HG03575 (cell line): Measurements from ENCODE around the gene ATP12A.
A peak's percentile ranks its signal among the peaks of the same experiment; 100 is the strongest.

Source experiments
- ATAC-seq: cut with Tn5 transposase; IDR thresholded peaks from one replicate; pipeline ENCODE4 v1.9.1; 2021; ENCODE audit not compliant: unreplicated experiment, insufficient number of reproducible peaks, low FRiP score; ENCODE audit errors: extremely low read depth

Gene ATP12A

DNA sequence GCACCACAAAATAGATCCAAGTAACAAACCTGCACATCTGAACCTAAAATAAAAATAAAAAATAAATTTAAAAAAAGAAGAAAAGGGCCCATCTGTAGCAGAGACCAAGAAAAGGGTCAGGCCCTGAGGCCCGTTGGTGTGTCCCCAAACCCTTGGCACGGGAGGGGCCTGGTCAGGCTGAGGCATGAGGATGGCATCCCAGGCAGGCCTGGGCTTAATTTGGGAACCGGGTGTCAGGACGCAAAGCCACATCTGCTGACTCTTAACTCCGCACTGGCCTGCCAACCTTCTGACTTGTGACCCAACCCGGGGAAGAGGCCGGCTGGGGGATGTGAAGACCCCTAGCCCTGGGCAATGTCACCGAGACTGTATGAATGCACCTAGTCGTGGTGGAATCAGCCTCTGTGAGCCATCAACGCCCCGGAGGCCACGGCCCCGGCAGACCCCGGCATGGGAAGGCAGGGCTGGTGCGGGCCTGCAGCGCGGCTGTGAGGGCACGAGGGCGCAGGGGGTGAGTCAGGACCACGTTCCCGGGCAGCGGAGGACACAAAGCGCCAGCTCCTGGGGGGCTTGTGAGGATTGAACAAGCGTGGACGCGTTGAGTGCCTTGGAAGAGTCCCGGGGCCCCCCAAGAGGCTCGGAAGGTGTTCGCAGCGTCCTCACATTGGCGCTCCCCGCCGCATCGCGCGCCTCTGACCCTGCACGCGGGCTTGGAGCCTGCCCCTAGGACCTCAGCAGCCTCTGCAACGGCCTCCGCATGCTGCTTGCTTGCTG lies 38.2 kb downstream of the ATP12A start:
- no peak for ATAC-seq

DNA sequence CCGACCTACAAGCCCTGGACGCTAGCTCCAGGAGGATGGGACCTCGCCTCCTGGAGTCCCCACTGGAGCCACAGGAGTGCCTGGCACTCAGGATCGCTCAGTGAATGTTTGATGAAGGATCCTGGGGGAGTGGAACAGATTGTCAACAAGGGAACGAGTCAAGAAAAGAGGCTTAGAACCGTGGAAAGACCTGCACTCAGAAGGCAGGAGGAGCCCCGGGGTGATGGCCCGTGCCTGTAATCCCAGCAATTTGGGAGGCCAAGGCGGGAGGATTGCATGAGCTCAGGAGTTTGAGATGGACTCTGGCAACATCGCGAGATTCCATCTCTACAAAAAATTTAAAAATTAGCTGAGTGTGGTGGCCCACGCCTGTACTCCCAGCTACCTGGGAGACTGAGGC lies 38.9 kb downstream of the ATP12A start:
- ATAC-seq = no peak

DNA sequence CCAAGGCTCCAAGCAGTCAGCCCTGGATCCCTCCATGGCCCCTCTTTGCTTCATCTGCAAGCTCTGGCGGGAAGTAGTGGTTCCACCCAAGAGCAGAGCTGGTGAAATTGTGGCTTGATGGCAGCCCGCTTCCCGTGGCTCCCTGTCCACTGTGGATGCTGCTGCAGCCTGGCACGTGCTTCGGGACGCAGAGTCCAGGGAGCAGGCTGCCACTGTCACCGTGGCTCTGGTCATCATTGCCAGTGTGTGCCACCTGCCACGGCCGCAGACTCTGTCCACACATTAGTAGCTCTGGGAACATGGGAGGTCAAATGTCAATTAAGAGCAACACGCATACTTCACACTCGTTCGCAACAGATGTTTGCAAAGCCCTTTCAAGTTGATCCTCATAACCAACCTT lies 43.0 kb downstream of the ATP12A start:
- ATAC-seq = no peak

DNA sequence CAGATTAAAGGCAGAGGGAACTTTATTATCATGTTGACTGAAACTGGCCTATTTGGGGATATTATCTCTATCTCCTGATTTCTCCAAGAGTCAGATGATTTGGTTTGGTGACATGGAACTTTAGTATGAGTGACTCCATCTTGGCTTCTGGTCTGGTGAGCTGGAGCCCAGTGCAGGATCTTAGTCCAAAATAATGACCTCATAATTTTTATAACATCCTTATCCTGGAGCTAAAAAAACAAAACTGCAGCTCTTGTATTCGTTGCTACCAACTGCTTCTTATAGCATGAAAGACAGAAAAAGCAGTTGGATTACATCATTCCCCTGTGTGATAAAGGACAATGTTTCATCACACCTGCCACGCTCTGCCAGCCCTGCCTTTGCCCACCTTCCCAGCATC lies 44.5 kb downstream of the ATP12A start:
- no peak for ATAC-seq

DNA sequence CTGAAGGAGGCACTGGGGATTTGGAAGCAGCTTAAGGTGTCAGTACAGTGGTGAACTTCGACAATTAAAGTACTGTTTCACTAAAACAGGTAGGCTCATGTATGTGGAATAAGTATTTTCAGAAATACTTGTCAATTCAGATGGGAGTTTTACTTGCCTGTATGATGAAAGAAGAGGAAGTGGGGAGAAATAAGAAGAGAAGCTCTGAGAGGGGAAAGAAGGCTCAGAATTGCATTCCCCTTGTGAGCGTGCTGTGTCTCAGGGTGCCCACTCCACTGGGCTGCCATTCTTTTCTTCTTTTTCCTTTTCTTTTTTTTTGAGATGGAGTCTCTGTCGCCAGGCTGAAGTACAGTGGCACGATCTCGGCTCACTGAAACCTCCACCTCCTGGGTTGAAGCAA lies 45.2 kb downstream of the ATP12A start:
- no peak for ATAC-seq

DNA sequence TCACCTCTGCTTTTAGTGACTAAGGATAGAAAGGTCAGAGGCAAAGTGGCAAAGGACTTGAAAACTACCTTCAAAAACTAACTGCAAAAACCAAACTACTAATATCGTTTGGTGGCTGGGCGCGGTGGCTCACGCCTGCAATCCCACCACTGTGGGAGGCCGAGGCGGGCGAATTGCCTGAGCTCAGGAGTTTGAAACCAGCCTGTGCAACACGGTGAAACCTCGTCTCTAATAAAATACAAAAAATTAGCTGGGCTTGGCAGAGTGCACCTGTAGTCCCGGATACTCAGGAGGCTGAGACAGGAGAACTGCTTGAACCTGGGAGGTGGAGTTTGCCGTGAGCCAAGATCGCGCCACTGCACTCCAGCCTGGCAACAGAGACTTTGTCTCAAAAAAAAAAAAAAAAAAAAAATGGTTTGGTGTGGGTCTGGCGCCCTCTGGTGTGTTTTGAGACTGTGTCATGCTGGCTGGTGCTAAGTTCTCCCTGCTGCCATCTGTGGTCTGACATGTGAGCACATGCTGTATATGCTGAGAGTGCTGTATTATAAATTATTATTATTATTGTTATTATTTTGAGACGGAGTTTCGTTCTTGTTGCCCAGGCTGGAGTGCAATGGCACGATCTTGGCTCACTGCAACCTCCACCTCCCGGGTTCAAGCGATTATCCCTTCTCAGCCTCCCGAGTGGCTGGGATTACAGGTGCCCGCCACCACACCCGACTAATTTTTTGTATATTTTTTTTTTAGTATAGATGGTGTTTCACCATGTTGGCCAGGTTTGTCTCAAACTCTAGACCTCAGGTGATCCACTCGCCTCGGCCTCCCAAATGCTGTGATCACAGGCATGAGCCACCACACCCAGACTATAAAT lies 47.8 kb downstream of the ATP12A start:
- ATAC-seq = no peak

DNA sequence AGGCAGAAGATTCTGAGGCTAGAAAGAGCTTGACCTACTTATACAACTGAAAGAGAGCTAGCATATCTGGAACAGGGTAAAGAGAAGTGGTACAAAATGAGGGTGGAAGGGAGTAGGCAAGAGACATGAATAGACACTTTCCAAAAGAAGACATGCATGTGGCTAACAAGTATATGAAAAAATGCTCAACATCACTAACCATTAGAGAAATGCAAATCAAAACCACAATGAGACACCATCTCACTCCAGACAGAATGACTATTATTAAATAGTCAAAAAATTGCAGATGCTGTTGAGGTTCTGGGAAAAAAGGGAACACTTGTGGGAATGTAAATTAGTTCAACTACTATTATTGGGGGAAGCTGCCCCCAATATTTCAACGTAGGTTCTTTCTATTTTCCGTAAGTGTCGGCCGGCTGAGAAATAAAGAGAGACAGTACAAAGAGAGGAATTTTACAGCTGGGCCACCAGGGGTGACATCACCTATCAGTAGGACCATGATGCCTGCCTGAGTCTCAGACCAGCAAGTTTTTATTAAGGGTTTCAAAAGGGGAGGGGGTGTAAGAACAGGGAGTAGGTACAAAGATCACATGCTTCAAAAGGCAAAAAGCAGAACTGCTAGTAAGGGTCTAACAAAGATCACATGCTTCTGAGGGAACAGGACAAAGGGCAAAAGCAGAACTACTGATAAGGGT lies 50.8 kb downstream of the ATP12A start:
- ATAC-seq = peak; percentile 81

DNA sequence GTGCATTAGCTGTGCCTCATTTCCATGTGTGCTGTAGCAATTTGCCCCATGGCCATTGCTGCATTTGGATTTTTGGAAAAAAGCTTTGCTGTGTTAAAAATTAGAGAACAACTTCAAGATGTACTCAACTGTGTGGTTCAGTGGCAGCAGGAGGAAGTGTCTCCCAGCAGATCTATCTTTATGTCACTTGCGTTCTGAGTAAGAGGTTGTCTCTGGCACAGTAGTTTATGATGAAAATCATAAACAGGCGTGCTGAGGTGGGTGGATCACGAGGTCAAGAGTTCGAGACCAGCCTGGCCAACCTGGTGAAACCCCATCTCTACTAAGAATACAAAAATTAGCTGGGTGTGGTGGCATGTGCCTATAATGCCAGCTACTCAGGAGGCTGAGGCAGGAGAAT lies 54.7 kb downstream of the ATP12A start:
- no peak for ATAC-seq

DNA sequence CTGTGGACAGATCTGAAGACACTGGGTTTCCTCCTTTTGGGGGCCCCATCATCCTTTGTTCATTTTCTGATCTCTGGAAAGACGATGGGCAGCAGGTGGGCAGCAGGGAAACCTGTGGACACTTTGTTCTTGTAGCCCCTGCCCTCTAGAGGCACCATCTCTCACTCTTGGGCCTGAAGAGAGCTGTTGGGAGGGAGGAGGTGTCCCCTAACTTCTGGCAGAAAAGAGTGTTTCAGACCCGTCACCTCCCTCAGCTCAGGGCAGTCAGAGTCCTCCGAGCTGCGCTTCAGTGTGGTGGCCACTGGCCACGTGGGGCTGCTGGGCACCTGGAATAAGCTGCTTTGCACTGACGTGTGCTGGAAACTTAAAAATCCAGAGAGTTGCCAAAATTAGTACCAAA lies 56.8 kb downstream of the ATP12A start:
- no peak for ATAC-seq

DNA sequence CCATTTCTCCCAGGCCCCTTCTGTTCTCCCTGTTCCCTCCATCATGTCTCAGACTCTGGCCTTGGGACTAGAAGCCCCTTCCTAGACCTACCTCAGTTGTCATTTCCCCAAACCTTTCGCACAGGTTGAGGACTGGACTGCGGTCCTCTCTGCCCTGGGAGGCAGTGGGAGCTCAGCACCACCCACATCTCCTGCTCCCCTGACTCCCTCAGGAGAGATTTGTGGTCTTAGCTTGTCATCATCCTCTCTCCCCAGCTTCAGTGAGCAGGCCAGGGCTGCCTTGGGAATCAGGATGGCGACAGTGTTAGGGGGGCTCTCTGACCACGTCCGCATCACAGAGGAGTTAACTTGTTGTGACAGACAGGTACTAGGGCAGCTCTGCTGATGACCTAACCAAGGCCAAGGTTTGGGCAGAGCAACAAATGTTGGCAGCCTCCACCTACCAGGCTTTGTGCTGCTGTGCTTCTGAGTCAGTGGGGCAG lies 58.2 kb downstream of the ATP12A start:
- ATAC-seq = no peak

DNA sequence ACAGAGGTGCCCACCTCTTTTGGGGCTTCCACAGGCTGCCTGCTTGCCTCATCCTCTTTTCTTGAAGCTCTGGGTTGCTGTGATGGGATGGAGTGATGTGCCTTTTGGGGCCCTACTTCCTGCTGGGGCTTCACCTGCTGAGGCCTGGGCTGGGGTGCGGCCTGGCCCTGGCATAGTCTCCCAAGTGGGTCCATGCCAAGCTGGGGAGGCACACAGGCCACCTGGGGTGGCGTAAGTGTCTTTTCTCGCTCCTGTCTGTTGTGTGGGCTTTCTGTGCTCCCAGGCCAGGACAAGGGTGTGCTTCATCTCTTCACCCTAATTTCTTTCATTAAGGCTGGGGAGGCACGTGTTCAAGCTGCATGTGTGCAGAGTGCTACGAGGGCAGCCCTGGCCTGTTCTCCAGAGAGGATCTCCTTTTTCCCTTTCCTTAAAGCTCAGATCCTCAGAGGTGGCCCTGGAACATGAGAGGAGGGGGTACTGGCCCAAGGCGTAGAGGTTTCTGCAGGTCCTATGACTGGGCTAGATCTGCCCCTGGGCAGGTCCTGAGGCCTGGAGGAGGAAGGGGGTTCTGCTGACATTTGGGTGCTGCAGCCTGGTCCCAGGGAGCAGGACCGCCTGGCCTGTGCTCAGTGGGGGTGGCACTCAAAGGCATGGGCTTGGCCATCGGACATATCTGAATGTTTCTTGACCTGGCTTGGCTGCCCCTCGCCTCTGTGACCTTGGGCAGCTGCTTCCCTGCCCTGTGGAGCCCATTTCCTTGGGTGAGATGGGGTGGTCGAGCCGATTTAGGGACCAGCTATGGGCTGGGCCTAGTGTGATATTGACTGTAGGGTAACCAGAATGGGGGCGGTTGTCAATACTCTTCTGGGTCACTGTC lies 60.0 kb downstream of the ATP12A start:
- ATAC-seq = no peak

DNA sequence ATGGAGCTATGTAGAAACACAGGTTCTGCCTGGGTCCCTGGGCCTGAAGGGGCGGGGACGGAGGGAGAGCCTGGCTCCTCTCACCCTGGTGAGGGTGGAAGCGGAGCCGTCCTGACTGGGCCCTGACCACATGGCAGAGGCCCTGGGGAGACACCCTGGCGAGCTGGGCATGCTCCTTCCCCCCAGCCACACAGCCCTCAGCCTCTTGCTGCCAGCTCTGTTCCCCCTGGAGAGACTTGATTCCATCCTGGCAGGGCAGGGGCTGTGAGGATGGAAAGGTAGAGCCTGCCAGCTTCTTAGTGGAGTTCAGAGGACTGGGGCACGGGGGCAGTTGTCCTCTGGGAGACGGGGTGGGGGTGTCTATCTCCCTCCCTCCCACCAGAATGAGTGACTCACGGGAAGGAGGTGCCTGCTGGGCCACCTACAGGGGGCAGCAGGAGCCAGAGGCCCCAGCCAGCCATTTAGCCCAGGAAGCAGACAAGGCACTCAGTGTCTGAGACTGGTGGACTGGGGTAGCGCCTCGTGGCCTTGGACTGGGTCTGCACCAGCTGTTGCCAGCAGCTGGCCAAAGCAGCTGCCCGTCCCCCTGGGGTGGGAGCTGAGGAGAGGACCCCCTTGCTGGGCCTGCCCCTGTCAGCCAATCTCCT lies 60.9 kb downstream of the ATP12A start:
- no peak for ATAC-seq

DNA sequence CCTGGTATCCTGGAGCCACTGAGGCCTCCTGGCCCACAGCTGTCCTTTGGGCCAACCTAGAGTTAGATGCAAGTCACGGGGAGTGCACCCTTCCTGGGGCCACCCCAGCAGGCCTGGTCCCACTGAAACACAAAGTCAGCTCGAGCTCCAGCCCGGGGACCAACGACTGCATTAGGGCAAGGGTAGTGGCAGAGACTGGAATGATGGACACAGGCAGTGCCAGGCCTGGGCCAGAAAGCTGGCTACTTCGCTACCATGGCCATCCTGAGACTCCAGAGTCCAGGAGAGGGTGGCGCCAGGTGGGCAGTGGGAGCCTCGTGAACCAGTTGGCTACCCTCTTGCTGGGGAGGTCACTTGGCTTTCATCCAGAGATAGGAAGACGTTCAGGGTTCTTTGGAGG lies 61.6 kb downstream of the ATP12A start:
- no peak for ATAC-seq

DNA sequence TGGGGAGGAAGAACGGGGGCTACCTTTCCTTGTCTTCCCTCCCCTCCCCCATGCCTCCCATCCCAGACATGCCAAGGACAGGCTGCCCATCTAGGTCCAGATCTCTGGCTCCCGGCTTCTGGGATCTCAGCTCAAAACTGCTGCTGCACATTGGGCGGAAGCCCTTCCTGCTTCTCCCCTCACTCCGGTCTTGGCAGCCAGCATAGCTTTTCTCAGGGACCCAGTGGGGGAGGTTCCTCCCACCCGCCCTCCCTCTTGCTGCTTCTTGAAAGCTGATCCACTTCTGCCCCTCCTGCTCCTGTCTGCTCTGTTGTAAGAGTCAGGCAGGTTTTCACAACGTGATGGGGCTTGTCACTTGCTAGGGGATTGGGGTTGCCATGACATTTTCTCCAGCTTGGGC lies 62.1 kb downstream of the ATP12A start:
- no peak for ATAC-seq

DNA sequence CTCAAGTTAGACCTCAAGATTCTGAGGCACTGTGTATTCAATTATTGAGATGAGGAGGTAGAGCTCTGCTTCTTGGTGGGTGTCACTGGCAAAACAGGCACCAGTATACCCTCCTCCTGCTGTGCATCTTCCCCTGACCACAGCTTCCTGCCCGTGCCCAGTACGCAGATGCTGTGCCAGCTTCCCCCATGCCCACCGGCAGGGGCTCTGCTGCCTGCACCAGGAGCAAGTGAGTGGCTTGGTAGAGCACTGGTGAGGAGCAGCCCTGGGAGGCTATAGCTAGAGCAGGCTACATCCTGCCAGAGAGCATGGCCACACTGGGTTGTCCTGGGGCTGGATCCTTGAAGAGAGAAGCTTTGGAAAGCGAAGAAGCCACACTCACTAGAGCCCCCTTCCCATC lies 62.8 kb downstream of the ATP12A start:
- no peak for ATAC-seq

DNA sequence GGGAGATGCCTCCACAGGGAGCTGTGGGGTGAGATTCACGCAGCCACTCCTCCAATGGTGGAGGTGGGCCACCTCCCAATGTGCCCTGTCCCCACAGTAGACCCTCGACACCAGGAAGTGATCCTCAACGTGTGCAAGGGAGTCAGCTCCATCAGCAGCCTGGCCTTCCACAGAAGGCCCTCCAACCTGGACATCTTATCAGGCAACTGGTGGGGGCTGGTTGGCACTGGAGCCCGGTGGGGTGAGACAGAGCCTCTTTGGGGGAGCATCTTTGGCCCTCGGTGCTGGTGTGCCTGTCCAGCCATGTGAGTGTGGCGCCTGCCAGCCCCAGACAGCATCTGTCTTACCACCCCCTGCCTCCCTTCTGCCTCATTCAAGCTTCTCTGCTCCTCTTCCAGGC lies 64.0 kb downstream of the ATP12A start:
- ATAC-seq = no peak

DNA sequence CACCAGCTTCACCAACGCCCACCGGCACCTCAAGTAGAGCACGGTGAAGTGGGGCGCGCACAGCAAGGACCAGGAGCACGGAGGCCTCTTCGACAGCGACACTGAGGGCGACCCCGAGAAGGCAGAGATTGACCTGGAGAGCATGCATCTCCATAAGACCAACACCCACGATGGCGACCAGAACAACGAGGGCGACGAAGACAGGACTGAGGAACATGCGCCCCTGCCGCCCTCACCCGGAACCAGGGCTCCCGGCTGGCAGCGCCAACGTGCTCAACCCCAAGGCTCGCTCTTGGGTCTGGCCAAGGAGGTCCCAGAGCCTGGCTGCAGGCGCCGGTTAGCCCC lies 65.3 kb downstream of the ATP12A start:
- ATAC-seq = no peak

DNA sequence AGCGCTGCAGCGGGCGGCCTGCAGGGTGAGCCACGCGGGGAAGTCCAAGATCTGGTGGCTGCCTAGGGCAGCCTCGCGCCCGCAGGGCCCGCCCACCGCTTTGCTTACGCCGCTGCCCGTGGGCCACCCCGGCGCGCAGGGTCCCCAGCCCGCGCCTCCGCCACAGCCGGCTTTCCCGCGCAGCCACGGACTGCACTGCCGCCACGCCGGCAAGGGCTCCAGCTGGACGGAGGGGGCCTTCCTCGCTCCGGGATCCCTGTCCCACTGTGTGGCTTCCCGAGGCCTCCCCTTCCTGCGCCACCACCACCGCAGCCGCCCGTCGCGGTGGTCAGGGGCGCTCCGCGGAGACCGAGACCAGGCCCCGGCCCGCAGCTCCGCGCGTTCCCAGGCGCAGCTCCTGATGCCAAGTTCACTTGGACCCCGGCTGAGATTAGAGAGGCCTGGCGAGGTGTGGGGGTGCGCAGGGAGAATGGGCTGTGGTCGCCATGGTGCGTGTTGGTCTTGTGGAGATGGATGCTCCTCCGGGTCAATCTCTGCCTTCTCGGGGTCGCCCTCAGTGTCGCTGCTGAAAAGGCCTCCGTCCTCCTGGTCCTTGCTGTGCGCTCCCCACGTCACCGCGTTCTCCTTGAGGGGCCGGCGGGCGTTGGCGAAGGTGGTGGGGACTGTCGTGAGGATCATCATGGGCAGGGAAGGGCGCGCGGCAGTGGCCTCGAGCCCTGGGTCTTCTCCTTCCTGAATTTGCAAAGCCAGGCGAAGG lies 65.8 kb downstream of the ATP12A start:
- no peak for ATAC-seq
